A673 (cell line): Measurements from ENCODE around the gene RTP3.

Source experiments
- EZH2 ChIP-seq: fragments of 200-600 bp; sonication (generic); IDR thresholded peaks from 2 replicates; pipeline ENCODE4 v1.6.1; 2017; ENCODE audit warnings: borderline replicate concordance, low read depth, mild to moderate bottlenecking, mixed read lengths, antibody characterized with exemption, low read length; ENCODE audit not compliant: poor library complexity, severe bottlenecking
- TF ChIP-seq, protein P1 (sequence below): fragments of 300-800, 200-600 bp; sonication (generic); conservative IDR thresholded peaks from 2 replicates; pipeline ENCODE4 v1.5.1; 2017; ENCODE audit warnings: low read depth, mild to moderate bottlenecking, antibody characterized with exemption, low read length, moderate library complexity, mixed read lengths

DNA sequence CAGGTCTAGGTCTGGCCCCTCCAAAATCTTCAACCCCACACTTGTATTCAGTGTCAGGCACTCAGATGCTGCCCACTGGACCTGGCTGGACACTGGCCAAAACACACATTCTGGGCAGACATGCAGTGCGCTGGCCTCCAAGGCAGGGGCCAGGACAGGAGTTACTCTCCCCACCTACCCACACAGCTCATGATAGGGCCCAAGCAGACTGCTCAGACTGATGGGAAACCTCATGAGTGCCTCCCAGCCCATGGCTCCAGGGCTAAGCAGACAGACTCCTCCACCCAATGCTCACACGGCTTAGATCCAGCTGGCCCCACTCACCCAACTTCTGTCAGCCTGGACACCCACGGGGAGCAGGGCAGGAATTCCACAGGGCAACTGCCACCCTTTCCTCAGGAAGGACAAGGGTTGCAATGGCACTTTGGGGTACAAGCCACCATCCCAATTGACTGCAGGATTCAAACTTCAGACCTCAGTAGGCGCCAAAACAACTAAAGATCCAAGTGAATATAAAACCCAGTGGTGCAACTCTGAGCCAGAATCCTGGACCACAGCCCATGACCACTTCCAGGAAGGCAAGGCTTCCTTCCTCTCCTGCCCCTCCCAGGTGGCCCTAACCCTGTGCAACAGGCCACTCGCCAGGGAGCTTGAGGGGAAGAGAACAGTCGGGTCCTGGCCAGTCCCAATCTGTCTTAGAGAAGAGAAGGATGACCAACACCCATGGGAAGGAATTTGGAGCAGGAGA is 34.5 kb upstream of the RTP3 start:
- TF ChIP-seq, protein P1, sequence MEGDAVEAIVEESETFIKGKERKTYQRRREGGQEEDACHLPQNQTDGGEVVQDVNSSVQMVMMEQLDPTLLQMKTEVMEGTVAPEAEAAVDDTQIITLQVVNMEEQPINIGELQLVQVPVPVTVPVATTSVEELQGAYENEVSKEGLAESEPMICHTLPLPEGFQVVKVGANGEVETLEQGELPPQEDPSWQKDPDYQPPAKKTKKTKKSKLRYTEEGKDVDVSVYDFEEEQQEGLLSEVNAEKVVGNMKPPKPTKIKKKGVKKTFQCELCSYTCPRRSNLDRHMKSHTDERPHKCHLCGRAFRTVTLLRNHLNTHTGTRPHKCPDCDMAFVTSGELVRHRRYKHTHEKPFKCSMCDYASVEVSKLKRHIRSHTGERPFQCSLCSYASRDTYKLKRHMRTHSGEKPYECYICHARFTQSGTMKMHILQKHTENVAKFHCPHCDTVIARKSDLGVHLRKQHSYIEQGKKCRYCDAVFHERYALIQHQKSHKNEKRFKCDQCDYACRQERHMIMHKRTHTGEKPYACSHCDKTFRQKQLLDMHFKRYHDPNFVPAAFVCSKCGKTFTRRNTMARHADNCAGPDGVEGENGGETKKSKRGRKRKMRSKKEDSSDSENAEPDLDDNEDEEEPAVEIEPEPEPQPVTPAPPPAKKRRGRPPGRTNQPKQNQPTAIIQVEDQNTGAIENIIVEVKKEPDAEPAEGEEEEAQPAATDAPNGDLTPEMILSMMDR, result no peak
- TF ChIP-seq EZH2, result no peak
